HEK293 (cell line): Measurements from ENCODE around the gene ATP5F1D.

Experiments used
- CTCF ChIA-PET: fragments of 350-600 bp; formaldehyde crosslinking; extraction: SDS; loops from one replicate; lab custom pipeline; 2021; ENCODE audit warnings: antibody characterized with exemption; lab: Yijun Ruan, JAX
- POLR2A ChIA-PET: fragments of 300-600 bp; formaldehyde crosslinking; extraction: SDS; loops from one replicate; lab custom pipeline; 2020; ENCODE audit warnings: antibody characterized with exemption, inconsistent platforms; lab: Yijun Ruan, JAX
- H3K27ac ChIP-seq: fragments of 200-500 bp; sonication (Bioruptor generic); 2 replicates; pipeline ENCODE4 v1.5.1; 2014; ENCODE audit warnings: low read depth, low read length, control low read depth, inconsistent platforms; ENCODE audit errors: extremely low read depth
- H3K36me3 ChIP-seq, 2 experiments: fragments of 200-500 bp in 1 of 2; sonication (Bioruptor generic) in 1 of 2; 1 replicate in 1 of 2; 2 replicates in 1 of 2; pipeline ENCODE4 v1.5.1; 2014 to 2017; ENCODE audit warnings: inconsistent platforms in 2 of 2, low read length in 2 of 2; ENCODE audit not compliant: control insufficient read depth in 2 of 2, insufficient read depth in 1 of 2
- H3K4me1 ChIP-seq: fragments of 200-500 bp; sonication (Bioruptor generic); 2 replicates; pipeline ENCODE4 v1.5.1; 2014; ENCODE audit warnings: mild to moderate bottlenecking, low read length, inconsistent platforms; ENCODE audit not compliant: control insufficient read depth, insufficient read depth
- H3K4me3 ChIP-seq: 2 replicates; pipeline ENCODE4 v1.5.1; 2011; ENCODE audit warnings: low read depth, mild to moderate bottlenecking, control low read depth, low read length, moderate library complexity
- H3K9me3 ChIP-seq: fragments of 200-500 bp; sonication (Bioruptor generic); 2 replicates; pipeline ENCODE4 v1.5.1; 2014; ENCODE audit warnings: low read depth, low read length, inconsistent platforms; ENCODE audit not compliant: control insufficient read depth, insufficient read depth
- GLI4 ChIP-seq: fragments of 450-650 bp; formaldehyde crosslinking; IDR thresholded peaks from 2 replicates; pipeline ENCODE4 v1.5.1; 2016; ENCODE audit warnings: missing biosample characterization, missing genetic modification characterization
- GLIS1 ChIP-seq: fragments of 450-650 bp; formaldehyde crosslinking; IDR thresholded peaks from 2 replicates; pipeline ENCODE4 v1.5.1; 2016; ENCODE audit warnings: missing biosample characterization, missing genetic modification characterization
- HOXC10 ChIP-seq: sonication (generic); formaldehyde crosslinking; IDR thresholded peaks from 2 replicates; pipeline ENCODE4 v1.8.1; 2023; ENCODE audit warnings: mild to moderate bottlenecking, missing genetic modification reagents
- IKZF3 ChIP-seq: fragments of 450-650 bp; IDR thresholded peaks from 2 replicates; pipeline ENCODE4 v1.5.0; 2018; ENCODE audit warnings: missing biosample characterization, mild to moderate bottlenecking, missing genetic modification characterization, moderate library complexity
- KLF10 ChIP-seq: fragments of 450-650 bp; IDR thresholded peaks from 2 replicates; pipeline ENCODE4 v1.5.1; 2018; ENCODE audit warnings: missing biosample characterization, mild to moderate bottlenecking, missing genetic modification characterization
- KLF9 ChIP-seq: fragments of 450-650 bp; formaldehyde crosslinking; IDR thresholded peaks from 2 replicates; pipeline ENCODE4 v1.5.1; 2016; ENCODE audit warnings: missing biosample characterization, missing genetic modification characterization, low read depth
- SCRT2 ChIP-seq: fragments of 450-650 bp; formaldehyde crosslinking; IDR thresholded peaks from 2 replicates; pipeline ENCODE4 v1.5.1; 2016; ENCODE audit warnings: missing biosample characterization, missing genetic modification characterization
- SP3 ChIP-seq: fragments of 450-650 bp; formaldehyde crosslinking; IDR thresholded peaks from 2 replicates; pipeline ENCODE4 v1.5.1; 2016; ENCODE audit warnings: missing biosample characterization, missing genetic modification characterization
- TRIM28 ChIP-seq: IDR thresholded peaks from 2 replicates; pipeline ENCODE4 v1.6.1; 2011; ENCODE audit warnings: low read length, control low read depth, borderline replicate concordance
- YY2 ChIP-seq: fragments of 450-650 bp; formaldehyde crosslinking; IDR thresholded peaks from 2 replicates; pipeline ENCODE4 v1.5.1; 2016; ENCODE audit warnings: missing biosample characterization, missing genetic modification characterization
- ZBTB21 ChIP-seq: fragments of 450-650 bp; formaldehyde crosslinking; IDR thresholded peaks from 2 replicates; pipeline ENCODE4 v1.5.1; 2017; ENCODE audit warnings: missing biosample characterization, missing genetic modification characterization
- ZIC2 ChIP-seq: fragments of 450-650 bp; formaldehyde crosslinking; IDR thresholded peaks from 2 replicates; pipeline ENCODE4 v1.5.1; 2016; ENCODE audit warnings: missing biosample characterization, missing genetic modification characterization
- ZNF416 ChIP-seq: fragments of 450-650 bp; formaldehyde crosslinking; IDR thresholded peaks from 2 replicates; pipeline ENCODE4 v1.5.1; 2016; ENCODE audit warnings: missing biosample characterization, missing genetic modification characterization
- ZNF423 ChIP-seq: fragments of 450-650 bp; formaldehyde crosslinking; IDR thresholded peaks from 2 replicates; pipeline ENCODE4 v1.5.1; 2016; ENCODE audit warnings: missing biosample characterization, missing genetic modification characterization
- ZNF510 ChIP-seq: fragments of 450-650 bp; formaldehyde crosslinking; IDR thresholded peaks from 2 replicates; pipeline ENCODE4 v1.5.1; 2018; ENCODE audit warnings: mild to moderate bottlenecking, missing genetic modification characterization, missing biosample characterization; ENCODE audit not compliant: insufficient replicate concordance
- ZNF571 ChIP-seq: fragments of 450-650 bp; formaldehyde crosslinking; IDR thresholded peaks from 2 replicates; pipeline ENCODE4 v1.5.0; 2017; ENCODE audit warnings: missing biosample characterization, missing genetic modification characterization
- ZNF776 ChIP-seq: fragments of 450-650 bp; formaldehyde crosslinking; IDR thresholded peaks from 2 replicates; pipeline ENCODE4 v1.5.0; 2017; ENCODE audit warnings: missing biosample characterization, missing genetic modification characterization, borderline replicate concordance
- TF ChIP-seq, protein P1 (sequence below): fragments of 450-650 bp; formaldehyde crosslinking; IDR thresholded peaks from 2 replicates; pipeline ENCODE4 v1.5.1; 2016; ENCODE audit warnings: missing biosample characterization, missing genetic modification characterization
- TF ChIP-seq, protein P2 (sequence below): fragments of 450-650 bp; formaldehyde crosslinking; IDR thresholded peaks from 2 replicates; pipeline ENCODE4 v1.5.1; 2016; ENCODE audit warnings: missing biosample characterization, missing genetic modification characterization
- TF ChIP-seq, protein P3 (sequence below): fragments of 450-650 bp; formaldehyde crosslinking; IDR thresholded peaks from 2 replicates; pipeline ENCODE4 v1.5.1; 2017; ENCODE audit warnings: missing biosample characterization, missing genetic modification characterization
- TF ChIP-seq, protein P4 (sequence below): fragments of 450-650 bp; formaldehyde crosslinking; IDR thresholded peaks from 2 replicates; pipeline ENCODE4 v1.5.1; 2016; ENCODE audit warnings: missing biosample characterization, missing genetic modification characterization, low read depth
- TF ChIP-seq, protein P5 (sequence below): fragments of 450-650 bp; formaldehyde crosslinking; IDR thresholded peaks from 2 replicates; pipeline ENCODE4 v1.5.1; 2016; ENCODE audit warnings: missing biosample characterization, missing genetic modification characterization
- TF ChIP-seq, protein P6 (sequence below): fragments of 450-650 bp; formaldehyde crosslinking; IDR thresholded peaks from 2 replicates; pipeline ENCODE4 v1.5.0; 2017; ENCODE audit warnings: missing biosample characterization, missing genetic modification characterization, borderline replicate concordance
- TF ChIP-seq, protein P7 (sequence below): fragments of 450-650 bp; formaldehyde crosslinking; IDR thresholded peaks from 2 replicates; pipeline ENCODE4; 2016; ENCODE audit warnings: missing biosample characterization, missing genetic modification characterization

Gene ATP5F1D

DNA sequence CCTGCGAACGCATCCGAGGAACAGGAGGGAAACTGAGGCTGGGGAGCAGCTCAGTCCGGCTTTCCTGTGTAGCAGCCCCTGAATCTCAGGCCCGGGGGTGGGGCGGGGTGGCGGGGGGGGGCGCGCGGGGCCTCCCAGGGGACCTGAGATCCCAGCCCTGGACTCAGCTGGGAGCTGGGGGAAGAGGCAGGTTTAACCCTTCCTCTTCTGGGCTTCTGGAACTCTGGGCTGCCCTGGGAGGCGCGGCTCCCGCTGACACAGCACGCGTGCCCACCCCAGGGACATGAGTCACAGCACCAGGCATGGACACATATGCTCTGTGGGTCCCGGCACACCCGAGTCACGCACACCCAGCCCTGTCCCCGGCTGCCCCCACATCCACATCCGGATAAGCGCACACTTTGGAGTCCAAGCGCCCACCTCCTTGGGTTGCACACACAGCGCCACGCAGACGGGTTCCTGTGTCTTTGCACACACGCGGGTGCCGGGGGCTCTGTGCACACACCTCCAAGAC, 24.1 kb downstream of the ATP5F1D start:
- POLR2A ChIA-PET: interaction anchor here (0.6 to 7.7 kb wide), 7 partner anchors 9 to 42 kb away, joined by 3 to 407 read pairs (median 9); partner anchors contain the start of genes ATP5F1D and FAM174C
- peak overlapping the region; percentile 0 for H3K4me3 ChIP-seq
- H3K9me3 ChIP-seq: no peaks in the 10 kb centered on the region
- H3K27ac ChIP-seq: peak overlapping the region; percentile 61; the same call in 1 of the 2 replicates
- CTCF ChIA-PET: interaction anchor here (0.6 to 11.3 kb wide), 9 partner anchors 10 to 206 kb away, joined by 3 to 299 read pairs (median 4); no protein-coding TSS in a partner anchor
- peaks cover 3 to 9% of the 10 kb centered on the region in 2 experiments; a peak in 2 of 3 replicates for H3K36me3 ChIP-seq
- peaks cover 25% of the 10 kb centered on the region for H3K4me1 ChIP-seq
- TF ChIP-seq ZNF776 (tag by site-specific recombination): no peak
- TF ChIP-seq YY2 (tag by site-specific recombination): no peak
- TF ChIP-seq SCRT2 (tag by site-specific recombination): no peak
- 0 out of 2 replicates have a peak, but pooled peaks have one; percentile 26 for TF ChIP-seq GLI4 (tag by site-specific recombination)
- TF ChIP-seq ZNF571: no peak
- TF ChIP-seq, protein P1, sequence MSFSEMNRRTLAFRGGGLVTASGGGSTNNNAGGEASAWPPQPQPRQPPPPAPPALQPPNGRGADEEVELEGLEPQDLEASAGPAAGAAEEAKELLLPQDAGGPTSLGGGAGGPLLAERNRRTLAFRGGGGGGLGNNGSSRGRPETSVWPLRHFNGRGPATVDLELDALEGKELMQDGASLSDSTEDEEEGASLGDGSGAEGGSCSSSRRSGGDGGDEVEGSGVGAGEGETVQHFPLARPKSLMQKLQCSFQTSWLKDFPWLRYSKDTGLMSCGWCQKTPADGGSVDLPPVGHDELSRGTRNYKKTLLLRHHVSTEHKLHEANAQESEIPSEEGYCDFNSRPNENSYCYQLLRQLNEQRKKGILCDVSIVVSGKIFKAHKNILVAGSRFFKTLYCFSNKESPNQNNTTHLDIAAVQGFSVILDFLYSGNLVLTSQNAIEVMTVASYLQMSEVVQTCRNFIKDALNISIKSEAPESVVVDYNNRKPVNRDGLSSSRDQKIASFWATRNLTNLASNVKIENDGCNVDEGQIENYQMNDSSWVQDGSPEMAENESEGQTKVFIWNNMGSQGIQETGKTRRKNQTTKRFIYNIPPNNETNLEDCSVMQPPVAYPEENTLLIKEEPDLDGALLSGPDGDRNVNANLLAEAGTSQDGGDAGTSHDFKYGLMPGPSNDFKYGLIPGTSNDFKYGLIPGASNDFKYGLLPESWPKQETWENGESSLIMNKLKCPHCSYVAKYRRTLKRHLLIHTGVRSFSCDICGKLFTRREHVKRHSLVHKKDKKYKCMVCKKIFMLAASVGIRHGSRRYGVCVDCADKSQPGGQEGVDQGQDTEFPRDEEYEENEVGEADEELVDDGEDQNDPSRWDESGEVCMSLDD (tag by site-specific recombination): no peak
- no peak for TF ChIP-seq ZNF416 (tag by site-specific recombination)
- TF ChIP-seq ZNF510 (tag by site-specific recombination): no peak
- peak; percentile 10; the same call in 1 of the 2 replicates for TF ChIP-seq KLF10 (tag by site-specific recombination)
- no peak for TF ChIP-seq HOXC10 (CRISPR knock-in tag)
- TF ChIP-seq GLIS1 (tag by site-specific recombination): peak; percentile 63; the same call in 1 of the 2 replicates
- TF ChIP-seq, protein P2, sequence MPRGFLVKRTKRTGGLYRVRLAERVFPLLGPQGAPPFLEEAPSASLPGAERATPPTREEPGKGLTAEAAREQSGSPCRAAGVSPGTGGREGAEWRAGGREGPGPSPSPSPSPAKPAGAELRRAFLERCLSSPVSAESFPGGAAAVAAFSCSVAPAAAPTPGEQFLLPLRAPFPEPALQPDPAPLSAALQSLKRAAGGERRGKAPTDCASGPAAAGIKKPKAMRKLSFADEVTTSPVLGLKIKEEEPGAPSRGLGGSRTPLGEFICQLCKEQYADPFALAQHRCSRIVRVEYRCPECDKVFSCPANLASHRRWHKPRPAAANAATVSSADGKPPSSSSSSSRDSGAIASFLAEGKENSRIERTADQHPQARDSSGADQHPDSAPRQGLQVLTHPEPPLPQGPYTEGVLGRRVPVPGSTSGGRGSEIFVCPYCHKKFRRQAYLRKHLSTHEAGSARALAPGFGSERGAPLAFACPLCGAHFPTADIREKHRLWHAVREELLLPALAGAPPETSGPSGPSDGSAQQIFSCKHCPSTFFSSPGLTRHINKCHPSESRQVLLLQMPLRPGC (tag by site-specific recombination): peak; percentile 17; the same call in 1 of the 2 replicates
- TF ChIP-seq, protein P3, sequence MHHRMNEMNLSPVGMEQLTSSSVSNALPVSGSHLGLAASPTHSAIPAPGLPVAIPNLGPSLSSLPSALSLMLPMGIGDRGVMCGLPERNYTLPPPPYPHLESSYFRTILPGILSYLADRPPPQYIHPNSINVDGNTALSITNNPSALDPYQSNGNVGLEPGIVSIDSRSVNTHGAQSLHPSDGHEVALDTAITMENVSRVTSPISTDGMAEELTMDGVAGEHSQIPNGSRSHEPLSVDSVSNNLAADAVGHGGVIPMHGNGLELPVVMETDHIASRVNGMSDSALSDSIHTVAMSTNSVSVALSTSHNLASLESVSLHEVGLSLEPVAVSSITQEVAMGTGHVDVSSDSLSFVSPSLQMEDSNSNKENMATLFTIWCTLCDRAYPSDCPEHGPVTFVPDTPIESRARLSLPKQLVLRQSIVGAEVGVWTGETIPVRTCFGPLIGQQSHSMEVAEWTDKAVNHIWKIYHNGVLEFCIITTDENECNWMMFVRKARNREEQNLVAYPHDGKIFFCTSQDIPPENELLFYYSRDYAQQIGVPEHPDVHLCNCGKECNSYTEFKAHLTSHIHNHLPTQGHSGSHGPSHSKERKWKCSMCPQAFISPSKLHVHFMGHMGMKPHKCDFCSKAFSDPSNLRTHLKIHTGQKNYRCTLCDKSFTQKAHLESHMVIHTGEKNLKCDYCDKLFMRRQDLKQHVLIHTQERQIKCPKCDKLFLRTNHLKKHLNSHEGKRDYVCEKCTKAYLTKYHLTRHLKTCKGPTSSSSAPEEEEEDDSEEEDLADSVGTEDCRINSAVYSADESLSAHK (tag by site-specific recombination): no peak
- TF ChIP-seq IKZF3 (tag by site-specific recombination): peak; percentile 58
- TF ChIP-seq, protein P4, sequence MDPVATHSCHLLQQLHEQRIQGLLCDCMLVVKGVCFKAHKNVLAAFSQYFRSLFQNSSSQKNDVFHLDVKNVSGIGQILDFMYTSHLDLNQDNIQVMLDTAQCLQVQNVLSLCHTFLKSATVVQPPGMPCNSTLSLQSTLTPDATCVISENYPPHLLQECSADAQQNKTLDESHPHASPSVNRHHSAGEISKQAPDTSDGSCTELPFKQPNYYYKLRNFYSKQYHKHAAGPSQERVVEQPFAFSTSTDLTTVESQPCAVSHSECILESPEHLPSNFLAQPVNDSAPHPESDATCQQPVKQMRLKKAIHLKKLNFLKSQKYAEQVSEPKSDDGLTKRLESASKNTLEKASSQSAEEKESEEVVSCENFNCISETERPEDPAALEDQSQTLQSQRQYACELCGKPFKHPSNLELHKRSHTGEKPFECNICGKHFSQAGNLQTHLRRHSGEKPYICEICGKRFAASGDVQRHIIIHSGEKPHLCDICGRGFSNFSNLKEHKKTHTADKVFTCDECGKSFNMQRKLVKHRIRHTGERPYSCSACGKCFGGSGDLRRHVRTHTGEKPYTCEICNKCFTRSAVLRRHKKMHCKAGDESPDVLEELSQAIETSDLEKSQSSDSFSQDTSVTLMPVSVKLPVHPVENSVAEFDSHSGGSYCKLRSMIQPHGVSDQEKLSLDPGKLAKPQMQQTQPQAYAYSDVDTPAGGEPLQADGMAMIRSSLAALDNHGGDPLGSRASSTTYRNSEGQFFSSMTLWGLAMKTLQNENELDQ: no peak
- TF ChIP-seq, protein P5, sequence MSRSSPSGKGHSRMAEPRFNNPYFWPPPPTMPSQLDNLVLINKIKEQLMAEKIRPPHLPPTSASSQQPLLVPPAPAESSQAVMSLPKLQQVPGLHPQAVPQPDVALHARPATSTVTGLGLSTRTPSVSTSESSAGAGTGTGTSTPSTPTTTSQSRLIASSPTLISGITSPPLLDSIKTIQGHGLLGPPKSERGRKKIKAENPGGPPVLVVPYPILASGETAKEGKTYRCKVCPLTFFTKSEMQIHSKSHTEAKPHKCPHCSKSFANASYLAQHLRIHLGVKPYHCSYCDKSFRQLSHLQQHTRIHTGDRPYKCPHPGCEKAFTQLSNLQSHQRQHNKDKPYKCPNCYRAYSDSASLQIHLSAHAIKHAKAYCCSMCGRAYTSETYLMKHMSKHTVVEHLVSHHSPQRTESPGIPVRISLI (tag by site-specific recombination): no peak
- no peak for TF ChIP-seq ZBTB21 (tag by site-specific recombination)
- TF ChIP-seq, protein P6, sequence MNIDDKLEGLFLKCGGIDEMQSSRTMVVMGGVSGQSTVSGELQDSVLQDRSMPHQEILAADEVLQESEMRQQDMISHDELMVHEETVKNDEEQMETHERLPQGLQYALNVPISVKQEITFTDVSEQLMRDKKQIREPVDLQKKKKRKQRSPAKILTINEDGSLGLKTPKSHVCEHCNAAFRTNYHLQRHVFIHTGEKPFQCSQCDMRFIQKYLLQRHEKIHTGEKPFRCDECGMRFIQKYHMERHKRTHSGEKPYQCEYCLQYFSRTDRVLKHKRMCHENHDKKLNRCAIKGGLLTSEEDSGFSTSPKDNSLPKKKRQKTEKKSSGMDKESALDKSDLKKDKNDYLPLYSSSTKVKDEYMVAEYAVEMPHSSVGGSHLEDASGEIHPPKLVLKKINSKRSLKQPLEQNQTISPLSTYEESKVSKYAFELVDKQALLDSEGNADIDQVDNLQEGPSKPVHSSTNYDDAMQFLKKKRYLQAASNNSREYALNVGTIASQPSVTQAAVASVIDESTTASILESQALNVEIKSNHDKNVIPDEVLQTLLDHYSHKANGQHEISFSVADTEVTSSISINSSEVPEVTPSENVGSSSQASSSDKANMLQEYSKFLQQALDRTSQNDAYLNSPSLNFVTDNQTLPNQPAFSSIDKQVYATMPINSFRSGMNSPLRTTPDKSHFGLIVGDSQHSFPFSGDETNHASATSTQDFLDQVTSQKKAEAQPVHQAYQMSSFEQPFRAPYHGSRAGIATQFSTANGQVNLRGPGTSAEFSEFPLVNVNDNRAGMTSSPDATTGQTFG: no peak
- peak; percentile 67; the same call in 1 of the 2 replicates for TF ChIP-seq ZNF423
- TF ChIP-seq KLF9 (tag by site-specific recombination): no peak
- TF ChIP-seq, protein P7, sequence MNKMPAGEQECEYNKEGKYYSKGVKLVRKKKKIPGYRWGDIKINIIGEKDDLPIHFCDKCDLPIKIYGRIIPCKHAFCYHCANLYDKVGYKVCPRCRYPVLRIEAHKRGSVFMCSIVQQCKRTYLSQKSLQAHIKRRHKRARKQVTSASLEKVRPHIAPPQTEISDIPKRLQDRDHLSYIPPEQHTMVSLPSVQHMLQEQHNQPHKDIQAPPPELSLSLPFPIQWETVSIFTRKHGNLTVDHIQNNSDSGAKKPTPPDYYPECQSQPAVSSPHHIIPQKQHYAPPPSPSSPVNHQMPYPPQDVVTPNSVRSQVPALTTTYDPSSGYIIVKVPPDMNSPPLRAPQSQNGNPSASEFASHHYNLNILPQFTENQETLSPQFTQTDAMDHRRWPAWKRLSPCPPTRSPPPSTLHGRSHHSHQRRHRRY (tag by site-specific recombination): no peak
- no peak for TF ChIP-seq SP3 (tag by site-specific recombination)
- no peak for TF ChIP-seq TRIM28
- peak; percentile 81 for TF ChIP-seq ZIC2 (tag by site-specific recombination)
